Retinal pigment epithelial cell (primary cell): ENCODE results near the gene RETN.

Source experiments
- DNase-seq: peaks from one replicate; pipeline ENCODE4 v3.0.0-alpha.2; 2010; ENCODE audit warnings: low read depth
- H3K4me3 ChIP-seq: 2 replicates; pipeline ENCODE4 v1.5.1; 2011; ENCODE audit warnings: mild to moderate bottlenecking, low read length, control low read depth, moderate library complexity
- TF ChIP-seq, protein P1 (sequence below): conservative IDR thresholded peaks from 2 replicates; pipeline ENCODE4 v1.5.1; 2011; ENCODE audit warnings: low read depth, low read length, control low read depth, inconsistent platforms

RETN gene

GRCh38 chr19:7625763-7626372, 43.0 kb upstream of the RETN start:
- no peak for DNase-seq
- TF ChIP-seq, protein P1, sequence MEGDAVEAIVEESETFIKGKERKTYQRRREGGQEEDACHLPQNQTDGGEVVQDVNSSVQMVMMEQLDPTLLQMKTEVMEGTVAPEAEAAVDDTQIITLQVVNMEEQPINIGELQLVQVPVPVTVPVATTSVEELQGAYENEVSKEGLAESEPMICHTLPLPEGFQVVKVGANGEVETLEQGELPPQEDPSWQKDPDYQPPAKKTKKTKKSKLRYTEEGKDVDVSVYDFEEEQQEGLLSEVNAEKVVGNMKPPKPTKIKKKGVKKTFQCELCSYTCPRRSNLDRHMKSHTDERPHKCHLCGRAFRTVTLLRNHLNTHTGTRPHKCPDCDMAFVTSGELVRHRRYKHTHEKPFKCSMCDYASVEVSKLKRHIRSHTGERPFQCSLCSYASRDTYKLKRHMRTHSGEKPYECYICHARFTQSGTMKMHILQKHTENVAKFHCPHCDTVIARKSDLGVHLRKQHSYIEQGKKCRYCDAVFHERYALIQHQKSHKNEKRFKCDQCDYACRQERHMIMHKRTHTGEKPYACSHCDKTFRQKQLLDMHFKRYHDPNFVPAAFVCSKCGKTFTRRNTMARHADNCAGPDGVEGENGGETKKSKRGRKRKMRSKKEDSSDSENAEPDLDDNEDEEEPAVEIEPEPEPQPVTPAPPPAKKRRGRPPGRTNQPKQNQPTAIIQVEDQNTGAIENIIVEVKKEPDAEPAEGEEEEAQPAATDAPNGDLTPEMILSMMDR, result no peak
- no peak overlapping the region for H3K4me3 ChIP-seq

DNA sequence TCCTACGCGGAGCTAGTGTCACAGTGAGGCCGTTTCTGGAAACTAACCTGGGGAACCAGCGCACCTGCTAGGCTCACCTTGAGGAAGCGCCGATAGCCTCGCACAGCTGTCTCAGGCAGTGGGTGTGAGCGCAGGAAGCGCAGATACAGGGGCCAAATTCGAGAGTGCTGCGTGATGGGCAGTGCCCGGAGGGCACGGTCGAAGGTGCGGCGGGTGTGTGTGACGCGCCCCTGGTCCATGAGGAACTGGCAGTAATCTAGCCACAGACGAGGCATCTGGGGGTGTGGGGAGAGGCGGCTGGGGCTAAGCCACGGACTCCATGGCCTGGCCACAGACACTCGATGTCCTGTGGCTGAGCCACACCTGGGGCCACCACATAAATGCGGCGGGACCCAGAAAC, 41.7 kb upstream of the RETN start:
- no peak for DNase-seq
- no peak overlapping the region for H3K4me3 ChIP-seq
- TF ChIP-seq, protein P1, result no peak

- TF ChIP-seq, protein P1, result no peak
- DNase-seq, result no peak
- H3K4me3 ChIP-seq, result peak overlapping the region; percentile 75
Measured at GRCh38 chr19:7628589-7629311, 40.1 kb upstream of the RETN start.

DNA sequence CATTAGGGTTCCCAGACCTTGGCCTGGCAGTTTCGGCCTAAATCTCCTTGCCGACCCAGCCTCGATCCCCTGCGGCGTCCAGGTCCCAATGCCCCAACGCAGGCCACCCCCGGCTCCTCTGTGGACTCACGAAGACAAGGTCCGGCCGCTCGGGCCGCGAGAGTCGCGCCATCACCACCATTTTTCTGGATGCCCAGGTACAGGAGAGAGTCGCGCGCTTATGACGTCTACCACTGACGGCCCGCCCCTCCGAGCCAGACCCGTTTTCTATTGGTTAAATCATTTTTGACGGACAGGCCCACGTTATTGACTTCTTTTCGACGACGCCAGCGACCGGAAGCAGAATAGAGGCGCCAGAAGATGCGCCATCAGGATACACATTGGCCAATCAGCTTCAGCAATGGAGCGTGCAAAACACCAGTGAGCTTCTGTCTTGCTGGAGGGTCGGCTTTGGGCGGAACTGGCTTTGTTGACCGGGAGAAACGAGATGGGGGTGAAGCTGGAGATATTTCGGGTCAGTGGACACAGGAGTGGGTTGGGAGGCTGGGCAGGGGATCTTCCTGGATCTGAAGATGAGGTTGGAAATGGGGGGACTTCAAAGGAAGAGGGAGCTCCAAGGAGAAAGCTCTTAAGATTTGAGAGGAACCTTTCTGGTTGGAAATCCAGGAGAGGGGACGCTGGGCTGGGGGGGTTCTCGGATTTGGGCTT, 39.3 kb upstream of the RETN start, which contains the start of the genes PET100 and XAB2:
PET100 (plus strand) TSS at position 447 of the 708 bp plus-strand sequence; CDS start at position 488, 41 bp downstream.
XAB2 (minus strand) TSS at position 199 of the 708 bp plus-strand sequence; CDS start at position 181, 18 bp downstream.
- peak within 1 kb of the TSS; percentile 75 for H3K4me3 ChIP-seq
- TF ChIP-seq, protein P1, result no peak
- DNase-seq, result peak; percentile 95

- no peak overlapping the region for H3K4me3 ChIP-seq
- TF ChIP-seq, protein P1, result no peak
- no peak for DNase-seq
Measured at GRCh38 chr19:7631577-7631976, 37.3 kb upstream of the RETN start.

DNA sequence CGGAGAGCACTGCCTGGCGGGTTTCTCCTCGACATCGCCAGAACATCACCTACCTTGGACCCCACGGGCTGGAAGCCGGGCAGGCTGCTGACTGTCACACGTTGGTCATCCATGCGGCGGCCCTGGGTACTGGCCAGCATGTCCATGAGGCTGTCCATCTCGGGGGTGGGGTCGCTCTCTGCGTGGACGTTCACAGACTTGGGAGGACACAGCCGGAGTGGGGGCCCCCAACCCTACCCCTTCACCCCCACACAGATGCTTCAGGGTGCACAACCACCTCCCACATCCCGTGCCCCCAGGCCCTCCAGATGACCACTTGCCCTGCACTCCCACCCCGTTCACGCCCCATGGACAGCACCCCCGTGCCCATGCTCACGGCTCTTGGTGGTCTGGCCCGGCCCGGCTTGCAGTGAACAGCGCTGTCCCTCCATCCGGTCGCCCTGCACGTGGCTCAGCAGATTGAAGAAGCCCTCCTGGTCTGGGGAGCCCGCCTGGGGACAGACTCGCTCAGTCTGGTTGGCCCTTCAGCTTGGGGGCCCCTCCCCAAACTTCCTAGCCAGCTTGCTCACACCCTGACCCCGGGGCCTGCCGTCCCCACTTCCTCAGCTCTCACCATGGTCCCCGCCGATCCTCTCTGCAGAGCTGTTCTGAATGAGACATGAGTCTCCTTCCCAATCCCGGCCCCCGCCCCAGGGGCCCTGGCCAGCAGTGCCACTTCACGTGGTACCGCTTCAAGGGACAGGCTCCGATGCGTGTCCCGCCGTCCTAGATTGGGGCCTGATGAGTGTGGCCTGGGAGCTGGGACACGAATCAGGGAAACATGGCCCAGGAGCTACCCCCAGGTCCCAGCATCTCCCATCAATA, 36.3 kb upstream of the RETN start:
- H3K4me3 ChIP-seq, result no peak overlapping the region
- TF ChIP-seq, protein P1, result no peak
- DNase-seq, result no peak
